GM13977 (cell line): ENCODE measurements around the gene HSBP1L1.
"Not testable (repeated sequence)": the region's sequence is repeated elsewhere in the genome, so short reads cannot be mapped to it uniquely, and the experiment has no call there.

Experiments
- DNase-seq: peaks from one replicate; pipeline ENCODE4 v3.0.0; 2012; ENCODE audit warnings: low spot score
- in situ Hi-C: fragments of 300-500 bp; cut with MboI; formaldehyde crosslinking; loops from one replicate; pipeline ENCODE4 v1.12.0; 2022; ENCODE audit warnings: low sequenced_read_pairs, low pct_unique_long_range_greater_than_20kb, mixed read lengths, inconsistent platforms; ENCODE audit not compliant: unreplicated experiment
- TF ChIP-seq, protein P1 (sequence below): IDR thresholded peaks from 2 replicates; pipeline ENCODE4 v1.5.1; 2012; ENCODE audit warnings: mild to moderate bottlenecking, control low read depth; ENCODE audit not compliant: insufficient read depth; ENCODE audit errors: extremely low read depth, missing control alignments

The HSBP1L1 gene

DNA sequence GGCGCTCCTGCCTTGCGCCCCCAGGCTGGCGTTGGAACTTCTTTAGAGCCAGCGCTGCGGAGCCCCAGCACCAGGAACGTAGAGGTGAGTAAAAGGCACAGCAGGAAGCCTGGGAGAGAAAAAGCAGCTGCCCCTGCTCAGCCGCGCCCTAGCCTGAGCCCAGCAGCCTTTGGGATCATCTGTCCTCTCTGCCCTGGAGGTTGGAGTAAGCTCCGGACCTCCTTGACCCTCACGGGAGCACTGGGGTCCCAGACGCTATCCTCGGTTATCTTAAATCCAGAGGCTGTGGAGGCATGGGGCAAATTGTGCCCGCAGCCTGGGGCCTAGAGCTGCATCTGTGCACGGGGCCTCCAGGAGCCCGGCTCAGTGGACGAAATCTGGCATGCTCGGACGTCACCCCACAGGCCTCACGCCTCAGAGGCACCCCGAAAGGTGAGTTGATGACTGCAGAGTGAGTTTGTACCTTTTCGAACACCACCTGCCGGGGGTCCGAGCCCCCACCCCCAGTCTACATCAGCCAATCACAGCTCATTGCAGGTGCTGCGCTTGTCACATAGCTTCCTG lies 11.4 kb upstream of the HSBP1L1 start:
- in situ Hi-C loops, result no loop called here
- no peak for DNase-seq
- TF ChIP-seq, protein P1, sequence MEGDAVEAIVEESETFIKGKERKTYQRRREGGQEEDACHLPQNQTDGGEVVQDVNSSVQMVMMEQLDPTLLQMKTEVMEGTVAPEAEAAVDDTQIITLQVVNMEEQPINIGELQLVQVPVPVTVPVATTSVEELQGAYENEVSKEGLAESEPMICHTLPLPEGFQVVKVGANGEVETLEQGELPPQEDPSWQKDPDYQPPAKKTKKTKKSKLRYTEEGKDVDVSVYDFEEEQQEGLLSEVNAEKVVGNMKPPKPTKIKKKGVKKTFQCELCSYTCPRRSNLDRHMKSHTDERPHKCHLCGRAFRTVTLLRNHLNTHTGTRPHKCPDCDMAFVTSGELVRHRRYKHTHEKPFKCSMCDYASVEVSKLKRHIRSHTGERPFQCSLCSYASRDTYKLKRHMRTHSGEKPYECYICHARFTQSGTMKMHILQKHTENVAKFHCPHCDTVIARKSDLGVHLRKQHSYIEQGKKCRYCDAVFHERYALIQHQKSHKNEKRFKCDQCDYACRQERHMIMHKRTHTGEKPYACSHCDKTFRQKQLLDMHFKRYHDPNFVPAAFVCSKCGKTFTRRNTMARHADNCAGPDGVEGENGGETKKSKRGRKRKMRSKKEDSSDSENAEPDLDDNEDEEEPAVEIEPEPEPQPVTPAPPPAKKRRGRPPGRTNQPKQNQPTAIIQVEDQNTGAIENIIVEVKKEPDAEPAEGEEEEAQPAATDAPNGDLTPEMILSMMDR, result no peak

- TF ChIP-seq, protein P1, result no peak
- in situ Hi-C loops, result no loop called here
- DNase-seq, result no peak
Measured at GRCh38 chr18:79953971-79954651, 10.3 kb upstream of the HSBP1L1 start.

DNA sequence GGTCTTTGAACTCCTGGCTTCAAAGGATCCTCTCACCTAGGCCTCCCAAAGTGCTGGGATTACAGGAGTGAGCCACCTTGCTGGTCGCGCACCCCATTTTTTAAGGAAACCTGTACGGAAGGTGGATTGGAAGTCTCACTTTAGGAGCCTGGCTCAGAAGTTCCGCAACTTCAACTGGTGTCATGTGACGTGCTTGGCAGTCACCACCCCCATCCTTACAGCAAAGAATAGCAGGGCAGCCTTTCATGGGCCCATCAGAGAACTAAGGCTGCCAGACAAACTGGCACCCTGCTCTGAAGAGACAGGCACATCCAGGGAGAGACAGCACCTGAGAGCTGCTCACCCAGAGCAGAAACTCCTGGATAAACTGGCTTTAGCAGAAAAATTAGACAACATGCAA lies 9.7 kb upstream of the HSBP1L1 start:
- in situ Hi-C loops, result no loop called here
- no peak for DNase-seq
- TF ChIP-seq, protein P1, result no peak

- TF ChIP-seq, protein P1, result no peak
- no peak for DNase-seq
- in situ Hi-C loops, result no loop called here
Measured at GRCh38 chr18:79955302-79956075, 9.0 kb upstream of the HSBP1L1 start.

- TF ChIP-seq, protein P1, result no peak
- in situ Hi-C loops, result no loop called here
- no peak for DNase-seq
Measured at GRCh38 chr18:79956276-79956675, 8.2 kb upstream of the HSBP1L1 start.

- in situ Hi-C loops, result no loop called here
- TF ChIP-seq, protein P1, result no peak
- DNase-seq, result no peak
Measured at GRCh38 chr18:79958981-79959380, 5.5 kb upstream of the HSBP1L1 start.

- DNase-seq, result not testable (repeated sequence)
Measured at GRCh38 chr18:79960161-79960801, 4.2 kb upstream of the HSBP1L1 start.

More at GRCh38 chr18:79960161-79960801, 4.2 kb upstream of the HSBP1L1 start:
- in situ Hi-C loops, result not testable (repeated sequence)
